Iris pigment epithelial cell (primary cell): Measurements from ENCODE around the gene PLK5.
"Not testable (repeated sequence)": the region's sequence is repeated elsewhere in the genome, so short reads cannot be mapped to it uniquely, and the experiment has no call there.

Experiments used
- DNase-seq: peaks from one replicate; pipeline ENCODE4 v3.0.0-alpha.2; 2011; ENCODE audit warnings: low read depth

The PLK5 gene

GRCh38 chr19:1525343-1525742 is 1.5 kb downstream of the PLK5 start:
- no peak for DNase-seq

GRCh38 chr19:1526066-1526778 is 2.3 kb downstream of the PLK5 start:
- DNase-seq, result no peak

- DNase-seq, result no peak
Observed at GRCh38 chr19:1526979-1527649, 3.2 kb downstream of the PLK5 start.

GRCh38 chr19:1527650-1528309 is 3.9 kb downstream of the PLK5 start:
- no peak for DNase-seq

GRCh38 chr19:1528596-1529429 is 4.9 kb downstream of the PLK5 start:
- DNase-seq, result no peak

GRCh38 chr19:1529430-1529816 is 5.5 kb downstream of the PLK5 start:
- DNase-seq, result no peak

GRCh38 chr19:1530856-1531255 is 7.0 kb downstream of the PLK5 start:
- DNase-seq, result not testable (repeated sequence)

- DNase-seq, result no peak
Observed at GRCh38 chr19:1531587-1531986, 7.7 kb downstream of the PLK5 start.

GRCh38 chr19:1532003-1532402 is 8.1 kb downstream of the PLK5 start:
- no peak for DNase-seq

- no peak for DNase-seq
Observed at GRCh38 chr19:1533510-1534150, 9.8 kb downstream of the PLK5 start.

- DNase-seq, result no peak
Observed at GRCh38 chr19:1534972-1535371, 11.1 kb downstream of the PLK5 start.

- not testable (repeated sequence) for DNase-seq
Observed at GRCh38 chr19:1535699-1536098, 11.8 kb downstream of the PLK5 start.

- no peak for DNase-seq
Observed at GRCh38 chr19:1538978-1539377, 15.1 kb downstream of the PLK5 start.

- not testable (repeated sequence) for DNase-seq
Observed at GRCh38 chr19:1539749-1540148, 15.9 kb downstream of the PLK5 start.

GRCh38 chr19:1540365-1540925 is 16.6 kb downstream of the PLK5 start:
- no peak for DNase-seq

GRCh38 chr19:1549332-1549945 is 25.6 kb downstream of the PLK5 start:
- no peak for DNase-seq

- no peak for DNase-seq
Observed at GRCh38 chr19:1551068-1552040, 27.5 kb downstream of the PLK5 start.

- DNase-seq, result no peak
Observed at GRCh38 chr19:1553415-1553814, 29.5 kb downstream of the PLK5 start.

- DNase-seq, result no peak
Observed at GRCh38 chr19:1554968-1555367, 31.1 kb downstream of the PLK5 start.
